Testis (tissue), 2 donors: Measurements from ENCODE around the gene RPL32.

Experiments
- POLR2A ChIP-seq: fragments of 450-650 bp; IDR thresholded peaks from one replicate; pipeline ENCODE4 v1.6.1; 2017; ENCODE audit warnings: antibody characterized with exemption, mild to moderate bottlenecking, moderate library complexity
- TF ChIP-seq, protein P1 (sequence below), 3 experiments: fragments of 450-650 bp in 2 of 3; fragments of 200-600 bp in 1 of 3; sonication (generic) in 1 of 3; IDR thresholded peaks; one replicate each; pipeline ENCODE4 v1.5.1; 2016 to 2019; ENCODE audit warnings: antibody characterized with exemption in 3 of 3, mild to moderate bottlenecking in 2 of 3, moderate library complexity in 1 of 3

DNA sequence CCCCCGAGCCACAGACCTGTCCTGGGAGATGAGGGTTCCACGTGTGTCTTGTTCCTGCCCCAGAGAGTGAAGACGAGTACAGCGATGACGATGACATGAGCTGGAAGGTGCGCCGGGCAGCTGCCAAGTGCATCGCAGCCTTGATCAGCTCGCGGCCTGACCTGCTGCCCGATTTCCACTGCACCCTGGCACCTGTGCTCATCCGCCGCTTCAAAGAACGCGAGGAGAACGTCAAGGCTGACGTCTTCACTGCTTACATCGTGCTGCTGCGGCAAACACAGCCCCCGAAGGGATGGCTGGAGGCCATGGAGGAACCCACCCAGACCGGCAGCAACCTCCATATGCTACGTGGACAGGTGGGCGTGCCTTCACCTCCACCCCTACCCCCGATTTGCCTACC lies 26.3 kb downstream of the RPL32 start:
- TF ChIP-seq, protein P1, sequence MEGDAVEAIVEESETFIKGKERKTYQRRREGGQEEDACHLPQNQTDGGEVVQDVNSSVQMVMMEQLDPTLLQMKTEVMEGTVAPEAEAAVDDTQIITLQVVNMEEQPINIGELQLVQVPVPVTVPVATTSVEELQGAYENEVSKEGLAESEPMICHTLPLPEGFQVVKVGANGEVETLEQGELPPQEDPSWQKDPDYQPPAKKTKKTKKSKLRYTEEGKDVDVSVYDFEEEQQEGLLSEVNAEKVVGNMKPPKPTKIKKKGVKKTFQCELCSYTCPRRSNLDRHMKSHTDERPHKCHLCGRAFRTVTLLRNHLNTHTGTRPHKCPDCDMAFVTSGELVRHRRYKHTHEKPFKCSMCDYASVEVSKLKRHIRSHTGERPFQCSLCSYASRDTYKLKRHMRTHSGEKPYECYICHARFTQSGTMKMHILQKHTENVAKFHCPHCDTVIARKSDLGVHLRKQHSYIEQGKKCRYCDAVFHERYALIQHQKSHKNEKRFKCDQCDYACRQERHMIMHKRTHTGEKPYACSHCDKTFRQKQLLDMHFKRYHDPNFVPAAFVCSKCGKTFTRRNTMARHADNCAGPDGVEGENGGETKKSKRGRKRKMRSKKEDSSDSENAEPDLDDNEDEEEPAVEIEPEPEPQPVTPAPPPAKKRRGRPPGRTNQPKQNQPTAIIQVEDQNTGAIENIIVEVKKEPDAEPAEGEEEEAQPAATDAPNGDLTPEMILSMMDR (IDR thresholded peaks at IDR 0.05), result no peak
- no peak for TF ChIP-seq POLR2A
